ENCODE data around the gene PON2.

DNA sequence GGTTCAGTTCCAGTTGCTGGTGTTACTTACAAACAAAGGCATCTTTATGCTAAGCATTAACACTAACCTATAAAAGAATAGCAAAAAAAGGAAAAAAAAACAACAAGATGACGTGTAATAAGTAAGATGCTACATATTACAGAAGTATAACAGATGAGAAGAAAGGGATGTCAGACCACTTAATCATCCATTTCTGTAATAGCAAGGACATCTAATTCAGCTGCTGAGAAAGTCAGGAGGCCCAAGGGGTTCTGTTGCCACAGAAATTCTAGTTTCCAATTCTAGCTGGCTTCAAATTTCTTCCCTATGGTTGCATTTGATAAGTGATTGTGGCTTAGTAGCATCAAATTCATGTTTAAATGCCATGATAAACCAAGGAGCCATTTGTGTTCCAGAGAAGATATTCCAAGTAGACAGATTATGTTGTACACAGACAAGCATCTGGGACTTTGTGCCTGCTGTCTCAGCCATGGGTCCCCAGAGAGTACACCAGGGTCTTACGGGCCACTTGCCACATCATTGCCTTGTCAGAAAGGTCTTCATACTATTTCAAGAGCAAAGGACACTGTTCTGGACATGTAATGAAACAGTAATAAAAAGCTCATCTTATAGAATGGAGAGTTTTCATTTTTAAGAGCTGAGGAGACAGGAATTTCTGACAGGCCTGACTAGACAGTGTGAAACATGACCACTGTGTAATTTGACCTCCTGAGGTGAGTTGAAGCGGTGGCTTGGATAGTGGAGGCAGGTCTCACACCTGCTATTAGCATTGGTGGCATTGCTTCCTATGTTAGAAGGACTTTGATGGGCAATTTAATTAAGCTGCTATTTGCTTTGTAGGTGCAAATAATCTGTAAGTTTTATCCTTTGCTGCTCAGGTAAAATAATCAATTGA is 46.7 kb upstream of the PON2 start:
- TF ChIP-seq, protein P1, sequence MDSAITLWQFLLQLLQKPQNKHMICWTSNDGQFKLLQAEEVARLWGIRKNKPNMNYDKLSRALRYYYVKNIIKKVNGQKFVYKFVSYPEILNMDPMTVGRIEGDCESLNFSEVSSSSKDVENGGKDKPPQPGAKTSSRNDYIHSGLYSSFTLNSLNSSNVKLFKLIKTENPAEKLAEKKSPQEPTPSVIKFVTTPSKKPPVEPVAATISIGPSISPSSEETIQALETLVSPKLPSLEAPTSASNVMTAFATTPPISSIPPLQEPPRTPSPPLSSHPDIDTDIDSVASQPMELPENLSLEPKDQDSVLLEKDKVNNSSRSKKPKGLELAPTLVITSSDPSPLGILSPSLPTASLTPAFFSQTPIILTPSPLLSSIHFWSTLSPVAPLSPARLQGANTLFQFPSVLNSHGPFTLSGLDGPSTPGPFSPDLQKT (IDR thresholded peaks at IDR 0.05; ENCODE audit: borderline replicate concordance, low read depth, low read length), result no peak
- no peak for TF ChIP-seq ZNF514 (tag by site-specific recombination; IDR thresholded peaks at IDR 0.05)
- TF ChIP-seq, protein P2, sequence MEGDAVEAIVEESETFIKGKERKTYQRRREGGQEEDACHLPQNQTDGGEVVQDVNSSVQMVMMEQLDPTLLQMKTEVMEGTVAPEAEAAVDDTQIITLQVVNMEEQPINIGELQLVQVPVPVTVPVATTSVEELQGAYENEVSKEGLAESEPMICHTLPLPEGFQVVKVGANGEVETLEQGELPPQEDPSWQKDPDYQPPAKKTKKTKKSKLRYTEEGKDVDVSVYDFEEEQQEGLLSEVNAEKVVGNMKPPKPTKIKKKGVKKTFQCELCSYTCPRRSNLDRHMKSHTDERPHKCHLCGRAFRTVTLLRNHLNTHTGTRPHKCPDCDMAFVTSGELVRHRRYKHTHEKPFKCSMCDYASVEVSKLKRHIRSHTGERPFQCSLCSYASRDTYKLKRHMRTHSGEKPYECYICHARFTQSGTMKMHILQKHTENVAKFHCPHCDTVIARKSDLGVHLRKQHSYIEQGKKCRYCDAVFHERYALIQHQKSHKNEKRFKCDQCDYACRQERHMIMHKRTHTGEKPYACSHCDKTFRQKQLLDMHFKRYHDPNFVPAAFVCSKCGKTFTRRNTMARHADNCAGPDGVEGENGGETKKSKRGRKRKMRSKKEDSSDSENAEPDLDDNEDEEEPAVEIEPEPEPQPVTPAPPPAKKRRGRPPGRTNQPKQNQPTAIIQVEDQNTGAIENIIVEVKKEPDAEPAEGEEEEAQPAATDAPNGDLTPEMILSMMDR (tag by site-specific recombination; IDR thresholded peaks at IDR 0.05), result no peak
- TF ChIP-seq BCL11A (tag by site-specific recombination; IDR thresholded peaks at IDR 0.05; ENCODE audit: low read depth), result no peak
- TF ChIP-seq ZNF184 (tag by site-specific recombination; IDR thresholded peaks at IDR 0.05), result no peak
